HEK293 (cell line): ENCODE data around the gene TNFRSF8.

Source experiments
- REPIN1 ChIP-seq: fragments of 450-650 bp; formaldehyde crosslinking; IDR thresholded peaks from 2 replicates; pipeline ENCODE4 v1.5.1; 2017; ENCODE audit warnings: missing biosample characterization, missing genetic modification characterization, low read depth
- REST ChIP-seq: fragments of 450-650 bp; formaldehyde crosslinking; IDR thresholded peaks from 2 replicates; pipeline ENCODE4 v1.5.1; 2016; ENCODE audit warnings: missing biosample characterization, missing genetic modification characterization
- SP3 ChIP-seq: fragments of 450-650 bp; formaldehyde crosslinking; IDR thresholded peaks from 2 replicates; pipeline ENCODE4 v1.5.1; 2016; ENCODE audit warnings: missing biosample characterization, missing genetic modification characterization
- ZNF18 ChIP-seq: fragments of 450-650 bp; formaldehyde crosslinking; IDR thresholded peaks from 2 replicates; pipeline ENCODE4 v1.5.1; 2016; ENCODE audit warnings: missing biosample characterization, missing genetic modification characterization
- ZNF596 ChIP-seq: fragments of 450-650 bp; IDR thresholded peaks from 2 replicates; pipeline ENCODE4 v1.5.0; 2018; ENCODE audit warnings: missing biosample characterization, mild to moderate bottlenecking, missing genetic modification characterization, moderate library complexity
- ZNF624 ChIP-seq: fragments of 450-650 bp; formaldehyde crosslinking; IDR thresholded peaks from 2 replicates; pipeline ENCODE4 v1.5.1; 2017; ENCODE audit warnings: missing biosample characterization, missing genetic modification characterization
- ZSCAN30 ChIP-seq: fragments of 450-650 bp; IDR thresholded peaks from 2 replicates; pipeline ENCODE4 v1.5.1; 2018; ENCODE audit warnings: missing biosample characterization, mild to moderate bottlenecking, missing genetic modification characterization, moderate library complexity
- TF ChIP-seq, protein P1 (sequence below): fragments of 450-650 bp; formaldehyde crosslinking; IDR thresholded peaks from 2 replicates; pipeline ENCODE4 v1.5.1; 2016; ENCODE audit warnings: missing biosample characterization, missing genetic modification characterization

DNA sequence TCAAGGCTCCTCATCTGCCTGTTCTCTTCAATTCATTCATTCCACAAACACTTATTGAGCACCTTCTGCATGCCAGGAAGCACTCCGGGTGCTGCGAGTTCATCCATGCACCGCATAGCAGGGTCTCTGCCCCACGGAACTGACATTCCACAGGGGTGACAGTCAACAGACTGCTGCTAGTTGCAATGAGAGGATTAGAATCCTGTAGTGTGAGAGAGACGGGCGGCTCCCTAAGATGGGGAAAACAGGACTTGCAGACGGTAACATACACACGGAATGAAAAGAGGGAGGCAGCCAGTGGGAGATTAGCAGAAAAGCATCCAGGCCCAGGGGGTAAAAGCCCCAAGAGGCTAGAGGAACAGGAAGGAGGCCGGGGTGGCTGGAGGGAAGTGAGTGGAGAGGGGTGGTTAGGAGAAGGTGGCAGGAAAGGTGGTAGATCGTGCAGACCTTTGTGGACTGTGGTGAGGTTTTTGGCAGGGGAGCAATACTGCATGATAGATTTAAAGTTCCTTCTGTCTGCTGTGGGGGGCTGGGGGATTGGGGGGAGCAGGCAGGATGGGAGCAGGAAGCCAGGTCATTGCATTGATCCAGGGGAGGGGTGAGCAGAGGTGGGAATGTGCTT, 6.6 kb downstream of the TNFRSF8 start:
- TF ChIP-seq ZNF596 (tag by site-specific recombination) = no peak
- no peak for TF ChIP-seq SP3 (tag by site-specific recombination)
- TF ChIP-seq REST = no peak
- TF ChIP-seq REPIN1 (tag by site-specific recombination) = no peak
- TF ChIP-seq ZNF18 (tag by site-specific recombination) = no peak
- TF ChIP-seq, protein P1, sequence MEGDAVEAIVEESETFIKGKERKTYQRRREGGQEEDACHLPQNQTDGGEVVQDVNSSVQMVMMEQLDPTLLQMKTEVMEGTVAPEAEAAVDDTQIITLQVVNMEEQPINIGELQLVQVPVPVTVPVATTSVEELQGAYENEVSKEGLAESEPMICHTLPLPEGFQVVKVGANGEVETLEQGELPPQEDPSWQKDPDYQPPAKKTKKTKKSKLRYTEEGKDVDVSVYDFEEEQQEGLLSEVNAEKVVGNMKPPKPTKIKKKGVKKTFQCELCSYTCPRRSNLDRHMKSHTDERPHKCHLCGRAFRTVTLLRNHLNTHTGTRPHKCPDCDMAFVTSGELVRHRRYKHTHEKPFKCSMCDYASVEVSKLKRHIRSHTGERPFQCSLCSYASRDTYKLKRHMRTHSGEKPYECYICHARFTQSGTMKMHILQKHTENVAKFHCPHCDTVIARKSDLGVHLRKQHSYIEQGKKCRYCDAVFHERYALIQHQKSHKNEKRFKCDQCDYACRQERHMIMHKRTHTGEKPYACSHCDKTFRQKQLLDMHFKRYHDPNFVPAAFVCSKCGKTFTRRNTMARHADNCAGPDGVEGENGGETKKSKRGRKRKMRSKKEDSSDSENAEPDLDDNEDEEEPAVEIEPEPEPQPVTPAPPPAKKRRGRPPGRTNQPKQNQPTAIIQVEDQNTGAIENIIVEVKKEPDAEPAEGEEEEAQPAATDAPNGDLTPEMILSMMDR = no peak
- TF ChIP-seq ZSCAN30 = no peak
- no peak for TF ChIP-seq ZNF624
